Measurements from ENCODE around the gene A2M. TPM values are rescaled to one million over a fixed set of nuclear protein-coding genes. Genes with fewer than 3 reads are reported as not detected.

Gene A2M
- total and polyA plus RNA-seq, 2 of the 13 experiments (the other 11 are each of a cell fraction or from before 2014, with no cell fraction given) = 2,807 to 6,551 TPM

- TF ChIP-seq CTCF (CRISPR knock-in tag; IDR thresholded peaks at IDR 0.05) = no peak
- peak; percentile 46; the same call in 1 of the 2 replicates for TF ChIP-seq TAF1 (CRISPR knock-in tag; IDR thresholded peaks at IDR 0.05)
- no peak for TF ChIP-seq WIZ (CRISPR knock-in tag; IDR thresholded peaks at IDR 0.05)
- peak; percentile 51; the same call in 1 of the 2 replicates for TF ChIP-seq ZNF281 (CRISPR knock-in tag; IDR thresholded peaks at IDR 0.05; ENCODE audit: borderline replicate concordance)
- peak; percentile 99 for TF ChIP-seq MED13 (CRISPR knock-in tag; IDR thresholded peaks at IDR 0.05)
- TF ChIP-seq NR2F2 (IDR thresholded peaks at IDR 0.05; ENCODE audit: borderline replicate concordance, low read depth) = peak; percentile 96
- no peak for TF ChIP-seq NFYB (CRISPR knock-in tag; IDR thresholded peaks at IDR 0.05)
- 0 out of 2 replicates have a peak, but pooled peaks have one; percentile 22 for TF ChIP-seq PBX2 (CRISPR knock-in tag; IDR thresholded peaks at IDR 0.05)
- no peak for TF ChIP-seq ZNF678 (CRISPR knock-in tag; IDR thresholded peaks at IDR 0.05)
- TF ChIP-seq GLI4 (CRISPR knock-in tag; IDR thresholded peaks at IDR 0.05; ENCODE audit: borderline replicate concordance) = peak; percentile 71; the same call in 1 of the 2 replicates
- peak; percentile 99 for TF ChIP-seq GATA4 (IDR thresholded peaks at IDR 0.05; ENCODE audit: borderline replicate concordance, low read depth)
- peak; percentile 97 for TF ChIP-seq SKI (IDR thresholded peaks at IDR 0.05; ENCODE audit: partially characterized antibody)
- TF ChIP-seq ZFP91 (CRISPR knock-in tag; IDR thresholded peaks at IDR 0.05; ENCODE audit: borderline replicate concordance) = no peak; the same call in 1 of the 2 replicates
- TF ChIP-seq MAFF (IDR thresholded peaks at IDR 0.05; ENCODE audit: low read depth, low read length) = peak; percentile 73
- no peak for TF ChIP-seq NFE2 (CRISPR knock-in tag; IDR thresholded peaks at IDR 0.05)
- peak; percentile 81; the same call in 1 of the 2 replicates for TF ChIP-seq EHMT2 (IDR thresholded peaks at IDR 0.05; ENCODE audit: borderline replicate concordance, low read depth, low read length)
- no peak for TF ChIP-seq ZNF841 (CRISPR knock-in tag; IDR thresholded peaks at IDR 0.05; ENCODE audit: borderline replicate concordance)
- peak; percentile 76; the same call in 1 of the 2 replicates for TF ChIP-seq ZNF703 (CRISPR knock-in tag; IDR thresholded peaks at IDR 0.05; ENCODE audit: borderline replicate concordance)
- TF ChIP-seq ZNF33A (CRISPR knock-in tag; IDR thresholded peaks at IDR 0.05; ENCODE audit: borderline replicate concordance) = no peak
Measured at GRCh38 chr12:9132008-9132535, 16.4 kb upstream of the A2M start (continued).

Data from HepG2 (cell line).